Measurements from ENCODE around the gene SUCO. TPM values are rescaled to one million over a fixed set of nuclear protein-coding genes. Genes with fewer than 3 reads are reported as not detected.

The SUCO gene
- total RNA-seq, 3 donors from 2014 or later (not counting 1 experiment from before 2014, with no cell fraction given): 86.0 to 97.5 (median 96.0) TPM

DNA sequence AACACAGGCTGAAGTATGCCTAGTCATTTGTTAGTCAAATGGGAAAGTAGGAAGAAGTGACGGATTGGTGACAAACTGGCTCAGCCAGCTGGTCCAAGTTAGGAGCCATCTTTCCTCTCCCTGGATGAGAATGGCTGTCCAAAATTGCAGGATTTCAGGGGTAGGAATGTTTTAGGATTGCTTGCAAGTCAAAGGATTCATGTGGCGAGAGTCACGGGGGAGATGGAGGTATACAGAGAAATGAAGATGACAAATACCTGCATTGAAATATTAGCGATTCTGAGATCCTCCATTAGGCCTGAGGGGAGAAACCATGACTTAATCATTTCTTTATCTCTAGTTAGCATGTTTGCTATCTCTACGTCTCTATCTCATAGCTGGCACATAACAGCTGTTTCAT, 47.3 kb upstream of the SUCO start:
- DNase-seq (no peak), ATAC-seq (no peak)
- Histone ChIP-seq H3K4me3 (ENCODE audit: low read length) (no peak overlapping the region), H3K27me3 (ENCODE audit: control insufficient read depth, insufficient read depth, low read length) (peaks cover 4% of the 10 kb centered on the region), H3K9me3 (ENCODE audit: control insufficient read depth, insufficient read depth, low read length) (no peaks in the 10 kb centered on the region), H3K27ac (ENCODE audit: low read length) (no peak overlapping the region), H3K36me3 (ENCODE audit: control insufficient read depth, insufficient read depth, low read length) (no peaks in the 10 kb centered on the region), H3K4me1 (ENCODE audit: control insufficient read depth, insufficient read depth, low read length) (no peaks in the 10 kb centered on the region)
- 73% methylated on average over 4 of the region's 5 CpGs for WGBS (ENCODE audit: insufficient coverage)
- Mint-ChIP-seq H3K9me3 (no peaks in the 10 kb centered on the region), H3K27ac (no peak overlapping the region), H3K36me3 (no peaks in the 10 kb centered on the region), H3K4me1 (no peaks in the 10 kb centered on the region), H3K4me3 (no peak overlapping the region), H3K27me3 (ENCODE audit: low read depth in 2 of 2) (peaks cover 19 to 29% of the 10 kb centered on the region in 2 donors)
- intact Hi-C loops (cut with micrococcal nuclease): no loop called here
- TF ChIP-seq, protein P1, sequence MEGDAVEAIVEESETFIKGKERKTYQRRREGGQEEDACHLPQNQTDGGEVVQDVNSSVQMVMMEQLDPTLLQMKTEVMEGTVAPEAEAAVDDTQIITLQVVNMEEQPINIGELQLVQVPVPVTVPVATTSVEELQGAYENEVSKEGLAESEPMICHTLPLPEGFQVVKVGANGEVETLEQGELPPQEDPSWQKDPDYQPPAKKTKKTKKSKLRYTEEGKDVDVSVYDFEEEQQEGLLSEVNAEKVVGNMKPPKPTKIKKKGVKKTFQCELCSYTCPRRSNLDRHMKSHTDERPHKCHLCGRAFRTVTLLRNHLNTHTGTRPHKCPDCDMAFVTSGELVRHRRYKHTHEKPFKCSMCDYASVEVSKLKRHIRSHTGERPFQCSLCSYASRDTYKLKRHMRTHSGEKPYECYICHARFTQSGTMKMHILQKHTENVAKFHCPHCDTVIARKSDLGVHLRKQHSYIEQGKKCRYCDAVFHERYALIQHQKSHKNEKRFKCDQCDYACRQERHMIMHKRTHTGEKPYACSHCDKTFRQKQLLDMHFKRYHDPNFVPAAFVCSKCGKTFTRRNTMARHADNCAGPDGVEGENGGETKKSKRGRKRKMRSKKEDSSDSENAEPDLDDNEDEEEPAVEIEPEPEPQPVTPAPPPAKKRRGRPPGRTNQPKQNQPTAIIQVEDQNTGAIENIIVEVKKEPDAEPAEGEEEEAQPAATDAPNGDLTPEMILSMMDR (IDR thresholded peaks at IDR 0.05): no peak

DNA sequence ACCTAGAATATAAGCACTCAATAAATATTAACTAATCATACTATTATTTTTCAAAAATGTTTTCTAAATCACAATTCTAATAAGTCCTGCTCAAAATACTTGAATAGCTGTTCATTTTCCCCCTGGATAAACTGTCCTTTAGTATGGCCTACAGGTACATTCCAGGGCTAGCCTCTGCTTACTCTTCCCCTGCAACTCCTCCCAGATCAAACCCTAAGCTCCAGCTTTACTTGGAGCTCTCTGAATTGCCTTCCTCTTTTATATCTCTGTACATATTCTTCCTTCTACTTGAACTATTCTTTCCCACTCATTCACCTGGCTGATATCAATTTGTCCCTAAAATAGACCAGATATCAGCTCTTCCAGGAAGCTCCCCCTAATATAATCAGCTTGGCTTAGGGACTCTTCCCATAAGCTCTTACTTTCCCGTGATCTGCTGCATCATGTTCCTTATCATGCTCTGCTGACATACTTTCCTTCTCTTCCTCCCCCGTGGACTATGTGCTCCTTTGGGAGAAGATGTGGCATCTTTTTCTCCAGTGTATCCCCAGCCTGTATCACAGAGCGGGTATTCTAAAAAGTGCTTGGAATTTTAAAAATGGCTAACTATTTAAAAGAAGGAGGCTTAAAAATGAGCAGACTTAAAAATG, 46.0 kb upstream of the SUCO start:
- Mint-ChIP-seq H3K9me3 (no peaks in the 10 kb centered on the region), H3K27ac (no peak overlapping the region), H3K27me3 (ENCODE audit: low read depth in 2 of 2) (peaks cover 26 to 42% of the 10 kb centered on the region in 2 donors), H3K36me3 (no peaks in the 10 kb centered on the region), H3K4me3 (no peak overlapping the region), H3K4me1 (no peaks in the 10 kb centered on the region)
- WGBS (ENCODE audit: insufficient coverage): 42% methylated on average over 2 of the region's 3 CpGs
- H3K4me1 ChIP-seq (ENCODE audit: control insufficient read depth, insufficient read depth, low read length): no peaks in the 10 kb centered on the region
- ATAC-seq (no peak), DNase-seq (no peak)
- no peak overlapping the region for H3K27ac ChIP-seq (ENCODE audit: low read length)
- no peak overlapping the region for H3K4me3 ChIP-seq (ENCODE audit: low read length)
- H3K9me3 ChIP-seq (ENCODE audit: control insufficient read depth, insufficient read depth, low read length): no peaks in the 10 kb centered on the region
- H3K27me3 ChIP-seq (ENCODE audit: control insufficient read depth, insufficient read depth, low read length): peaks cover 4% of the 10 kb centered on the region
- no peaks in the 10 kb centered on the region for H3K36me3 ChIP-seq (ENCODE audit: control insufficient read depth, insufficient read depth, low read length)
- intact Hi-C loops (cut with micrococcal nuclease): no loop called here
- TF ChIP-seq, protein P1 (IDR thresholded peaks at IDR 0.05): no peak

DNA sequence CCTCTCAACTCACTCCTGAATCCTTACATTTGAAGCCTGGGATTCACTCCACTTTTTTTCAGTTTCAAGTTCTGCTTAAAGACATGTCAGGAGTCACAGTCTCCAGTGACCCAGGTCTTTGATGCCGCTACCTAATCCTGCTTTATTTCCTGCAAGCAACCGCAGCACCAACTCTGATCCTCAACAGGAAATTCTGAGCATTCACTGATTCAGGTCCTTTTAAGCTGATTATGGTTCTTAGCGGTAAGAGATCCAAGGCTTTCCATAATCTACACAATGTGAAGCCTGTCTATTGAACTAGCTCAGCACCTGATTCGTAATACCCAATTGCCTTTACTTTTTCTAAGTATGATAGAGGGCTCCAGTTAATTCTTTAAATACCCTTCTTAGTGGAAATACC, 45.4 kb upstream of the SUCO start:
- Histone ChIP-seq H3K4me1 (ENCODE audit: control insufficient read depth, insufficient read depth, low read length) (no peaks in the 10 kb centered on the region), H3K36me3 (ENCODE audit: control insufficient read depth, insufficient read depth, low read length) (no peaks in the 10 kb centered on the region), H3K9me3 (ENCODE audit: control insufficient read depth, insufficient read depth, low read length) (no peaks in the 10 kb centered on the region), H3K27me3 (ENCODE audit: control insufficient read depth, insufficient read depth, low read length) (peaks cover 4% of the 10 kb centered on the region), H3K27ac (ENCODE audit: low read length) (no peak overlapping the region), H3K4me3 (ENCODE audit: low read length) (no peak overlapping the region)
- no peaks in the 10 kb centered on the region for H3K36me3 Mint-ChIP-seq
- H3K9me3 Mint-ChIP-seq: no peaks in the 10 kb centered on the region
- intact Hi-C loops (cut with micrococcal nuclease): no loop called here
- peaks cover 32 to 40% of the 10 kb centered on the region in 2 donors for H3K27me3 Mint-ChIP-seq (ENCODE audit: low read depth in 2 of 2)
- 31% methylated on average over 3 of the region's 4 CpGs for WGBS (ENCODE audit: insufficient coverage)
- DNase-seq (peak in 1 of 2 donors; percentile 11), ATAC-seq (no peak)
- no peaks in the 10 kb centered on the region for H3K4me1 Mint-ChIP-seq
- TF ChIP-seq, protein P1 (IDR thresholded peaks at IDR 0.05): no peak
- H3K27ac Mint-ChIP-seq: no peak overlapping the region
- H3K4me3 Mint-ChIP-seq: no peak overlapping the region

DNA sequence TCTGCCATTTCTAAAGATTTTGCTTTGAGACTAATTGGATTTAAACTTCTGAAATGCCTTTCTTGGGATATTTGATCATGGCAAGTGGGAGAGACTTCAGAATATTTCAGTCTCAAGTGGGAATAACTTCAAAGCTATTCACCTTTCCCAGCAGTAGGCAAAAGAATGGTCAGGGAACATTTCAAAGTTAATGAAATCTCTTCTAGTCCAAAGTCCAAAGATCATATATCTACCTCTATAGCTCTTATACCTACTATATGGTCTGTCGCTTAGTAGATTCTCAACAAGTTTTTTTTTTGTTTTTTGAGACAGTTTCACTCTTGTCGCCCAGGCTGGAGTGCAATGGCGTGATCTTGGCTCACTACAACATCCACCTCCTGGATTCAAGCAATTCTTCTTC, 44.6 kb upstream of the SUCO start:
- TF ChIP-seq, protein P1 (IDR thresholded peaks at IDR 0.05): no peak
- Mint-ChIP-seq H3K27me3 (ENCODE audit: low read depth in 2 of 2) (peaks cover 30 to 37% of the 10 kb centered on the region in 2 donors), H3K27ac (no peak overlapping the region), H3K4me1 (no peaks in the 10 kb centered on the region), H3K4me3 (no peak overlapping the region), H3K9me3 (no peaks in the 10 kb centered on the region), H3K36me3 (no peaks in the 10 kb centered on the region)
- no peak for DNase-seq
- ATAC-seq: no peak
- H3K4me3 ChIP-seq (ENCODE audit: low read length): no peak overlapping the region
- no peaks in the 10 kb centered on the region for H3K9me3 ChIP-seq (ENCODE audit: control insufficient read depth, insufficient read depth, low read length)
- no peaks in the 10 kb centered on the region for H3K4me1 ChIP-seq (ENCODE audit: control insufficient read depth, insufficient read depth, low read length)
- H3K27ac ChIP-seq (ENCODE audit: low read length): no peak overlapping the region
- intact Hi-C loops (cut with micrococcal nuclease): no loop called here
- WGBS (ENCODE audit: insufficient coverage): 86% methylated on average over 3 of the region's 3 CpGs
- no peaks in the 10 kb centered on the region for H3K36me3 ChIP-seq (ENCODE audit: control insufficient read depth, insufficient read depth, low read length)
- peaks cover 4% of the 10 kb centered on the region for H3K27me3 ChIP-seq (ENCODE audit: control insufficient read depth, insufficient read depth, low read length)

Data from natural killer cell (primary cell).